ENCODE measurements around the gene TMEM165. TPM values are rescaled to one million over a fixed set of nuclear protein-coding genes. Genes with fewer than 3 reads are reported as not detected.

The TMEM165 gene
- polyA plus RNA-seq, 1 experiment: 146 TPM

- CTCF ChIA-PET: interaction anchor here (0.6 to 1.2 kb wide), 2 partner anchors 397 to 454 kb away, joined by 3 to 4 read pairs; no protein-coding TSS in a partner anchor
These were observed 29.0 kb downstream of the TMEM165 start for GRCh38 chr4:55424791-55425190.

GRCh38 chr4:55431710-55432336, 36.1 kb downstream of the TMEM165 start:
- POLR2A ChIA-PET: interaction anchor here (0.7 kb wide), 1 partner anchor 78 kb away, joined by 7 read pairs; no protein-coding TSS in a partner anchor
- Histone ChIP-seq H3K9me3 (ENCODE audit: control insufficient read depth, insufficient read depth, low read length) (no peaks in the 10 kb centered on the region), H3K27ac (ENCODE audit: low read depth, low read length) (no peak overlapping the region), H3K4me3 (ENCODE audit: low read depth, low read length) (no peak overlapping the region), H3K27me3 (ENCODE audit: control insufficient read depth, insufficient read depth, low read length) (no peaks in the 10 kb centered on the region)
- CTCF ChIA-PET: interaction anchor here (0.9 to 1.0 kb wide), 3 partner anchors 12 to 434 kb away, joined by 3 read pairs; no protein-coding TSS in a partner anchor
- no peak for TF ChIP-seq CTCF (IDR thresholded peaks at IDR 0.05; ENCODE audit: low read depth, low read length)
- no peak for DNase-seq (ENCODE audit: low read depth, low spot score)

More at GRCh38 chr4:55424791-55425190, 29.0 kb downstream of the TMEM165 start:
- H3K27ac ChIP-seq (ENCODE audit: low read depth, low read length): no peak overlapping the region
- POLR2A ChIA-PET: no interaction called here
- H3K4me3 ChIP-seq (ENCODE audit: low read depth, low read length): no peak overlapping the region
- no peak for TF ChIP-seq CTCF (IDR thresholded peaks at IDR 0.05; ENCODE audit: low read depth, low read length)
- DNase-seq (ENCODE audit: low read depth, low spot score): no peak
- H3K27me3 ChIP-seq (ENCODE audit: control insufficient read depth, insufficient read depth, low read length): no peaks in the 10 kb centered on the region
- no peaks in the 10 kb centered on the region for H3K9me3 ChIP-seq (ENCODE audit: control insufficient read depth, insufficient read depth, low read length)

GRCh38 chr4:55435141-55435841, 39.5 kb downstream of the TMEM165 start:
- no peaks in the 10 kb centered on the region for H3K27me3 ChIP-seq (ENCODE audit: control insufficient read depth, insufficient read depth, low read length)
- POLR2A ChIA-PET: interaction anchor here (1.0 kb wide), 1 partner anchor 111 kb away, joined by 3 read pairs; no protein-coding TSS in a partner anchor
- H3K9me3 ChIP-seq (ENCODE audit: control insufficient read depth, insufficient read depth, low read length): no peaks in the 10 kb centered on the region
- H3K27ac ChIP-seq (ENCODE audit: low read depth, low read length): no peak overlapping the region
- peak; percentile 56 for TF ChIP-seq CTCF (IDR thresholded peaks at IDR 0.05; ENCODE audit: low read depth, low read length)
- DNase-seq (ENCODE audit: low read depth, low spot score): no peak
- CTCF ChIA-PET: interaction anchor here (0.7 to 1.8 kb wide), 4 partner anchors 9 to 90 kb away, joined by 3 to 9 read pairs (median 4); partner anchors contain the start of gene TMEM165
- no peak overlapping the region for H3K4me3 ChIP-seq (ENCODE audit: low read depth, low read length)

- no peak overlapping the region for H3K27ac ChIP-seq (ENCODE audit: low read depth, low read length)
- H3K9me3 ChIP-seq (ENCODE audit: control insufficient read depth, insufficient read depth, low read length): no peaks in the 10 kb centered on the region
- no peak overlapping the region for H3K4me3 ChIP-seq (ENCODE audit: low read depth, low read length)
- TF ChIP-seq CTCF (IDR thresholded peaks at IDR 0.05; ENCODE audit: low read depth, low read length): no peak
- ChIA-PET CTCF (interaction anchor here (0.7 to 1.8 kb wide), 3 partner anchors 8 to 117 kb away, joined by 5 to 9 read pairs (median 5); no protein-coding TSS in a partner anchor), POLR2A (interaction anchor here (0.6 kb wide), 1 partner anchor 105 kb away, joined by 4 read pairs; no protein-coding TSS in a partner anchor)
- no peak for DNase-seq (ENCODE audit: low read depth, low spot score)
- no peaks in the 10 kb centered on the region for H3K27me3 ChIP-seq (ENCODE audit: control insufficient read depth, insufficient read depth, low read length)
These were observed 41.6 kb downstream of the TMEM165 start for GRCh38 chr4:55437356-55437796.

Measured in AG04450 (cell line).